Measurements from ENCODE around the gene SYNGR4. TPM values are rescaled to one million over a fixed set of nuclear protein-coding genes. Genes with fewer than 3 reads are reported as not detected.

The SYNGR4 gene
- total RNA-seq, 1 donor from 2014 or later, result not detected

DNA sequence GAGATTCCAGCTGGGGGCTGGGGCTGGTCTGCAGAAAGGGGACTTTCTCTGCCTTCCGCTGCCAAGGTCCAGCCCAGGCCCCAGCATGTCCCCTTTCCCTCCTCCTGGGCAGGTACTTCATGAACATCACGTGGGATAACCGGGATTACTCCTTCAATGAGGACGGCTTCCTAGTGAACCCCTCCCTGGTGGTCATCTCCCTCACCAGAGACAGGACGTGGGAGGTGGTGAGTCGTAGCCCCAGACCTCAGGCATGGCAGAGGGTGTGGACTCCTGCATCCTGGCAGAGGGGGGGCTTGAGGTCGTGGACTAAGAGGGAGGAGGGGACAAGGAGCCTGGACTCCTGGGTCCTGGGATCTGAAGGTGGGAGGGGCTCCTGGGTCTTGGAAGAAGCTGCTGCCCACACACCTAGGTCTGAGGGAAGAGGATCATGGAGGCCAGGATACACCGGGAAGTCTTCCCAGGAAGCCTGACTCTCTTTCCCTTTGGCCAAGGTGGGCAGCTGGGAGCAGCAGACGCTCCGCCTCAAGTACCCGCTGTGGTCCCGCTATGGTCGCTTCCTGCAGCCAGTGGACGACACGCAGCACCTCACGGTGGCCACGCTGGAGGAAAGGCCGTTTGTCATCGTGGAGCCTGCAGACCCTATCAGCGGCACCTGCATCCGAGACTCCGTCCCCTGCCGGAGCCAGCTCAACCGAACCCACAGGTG lies 49.9 kb downstream of the SYNGR4 start:
- intact Hi-C loops (cut with DNase I), result no loop called here
- TF ChIP-seq POLR2A (IDR thresholded peaks at IDR 0.05), result no peak
- TF ChIP-seq, protein P1, sequence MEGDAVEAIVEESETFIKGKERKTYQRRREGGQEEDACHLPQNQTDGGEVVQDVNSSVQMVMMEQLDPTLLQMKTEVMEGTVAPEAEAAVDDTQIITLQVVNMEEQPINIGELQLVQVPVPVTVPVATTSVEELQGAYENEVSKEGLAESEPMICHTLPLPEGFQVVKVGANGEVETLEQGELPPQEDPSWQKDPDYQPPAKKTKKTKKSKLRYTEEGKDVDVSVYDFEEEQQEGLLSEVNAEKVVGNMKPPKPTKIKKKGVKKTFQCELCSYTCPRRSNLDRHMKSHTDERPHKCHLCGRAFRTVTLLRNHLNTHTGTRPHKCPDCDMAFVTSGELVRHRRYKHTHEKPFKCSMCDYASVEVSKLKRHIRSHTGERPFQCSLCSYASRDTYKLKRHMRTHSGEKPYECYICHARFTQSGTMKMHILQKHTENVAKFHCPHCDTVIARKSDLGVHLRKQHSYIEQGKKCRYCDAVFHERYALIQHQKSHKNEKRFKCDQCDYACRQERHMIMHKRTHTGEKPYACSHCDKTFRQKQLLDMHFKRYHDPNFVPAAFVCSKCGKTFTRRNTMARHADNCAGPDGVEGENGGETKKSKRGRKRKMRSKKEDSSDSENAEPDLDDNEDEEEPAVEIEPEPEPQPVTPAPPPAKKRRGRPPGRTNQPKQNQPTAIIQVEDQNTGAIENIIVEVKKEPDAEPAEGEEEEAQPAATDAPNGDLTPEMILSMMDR (IDR thresholded peaks at IDR 0.05), result no peak
- TF ChIP-seq POLR2AphosphoS5 (IDR thresholded peaks at IDR 0.05; ENCODE audit: insufficient read depth in 1 of 2, low read depth in 1 of 2), result no peak
- no peaks in the 10 kb centered on the region for H3K27me3 ChIP-seq
- no peak overlapping the region for H3K27ac ChIP-seq
- H3K4me3 ChIP-seq, result no peak overlapping the region
- H3K9me3 ChIP-seq, result no peaks in the 10 kb centered on the region
- no peak for DNase-seq (ENCODE audit: extremely low spot score in 2 of 2)
- peaks cover 13% of the 10 kb centered on the region for H3K4me1 ChIP-seq
- H3K36me3 ChIP-seq, result no peaks in the 10 kb centered on the region

DNA sequence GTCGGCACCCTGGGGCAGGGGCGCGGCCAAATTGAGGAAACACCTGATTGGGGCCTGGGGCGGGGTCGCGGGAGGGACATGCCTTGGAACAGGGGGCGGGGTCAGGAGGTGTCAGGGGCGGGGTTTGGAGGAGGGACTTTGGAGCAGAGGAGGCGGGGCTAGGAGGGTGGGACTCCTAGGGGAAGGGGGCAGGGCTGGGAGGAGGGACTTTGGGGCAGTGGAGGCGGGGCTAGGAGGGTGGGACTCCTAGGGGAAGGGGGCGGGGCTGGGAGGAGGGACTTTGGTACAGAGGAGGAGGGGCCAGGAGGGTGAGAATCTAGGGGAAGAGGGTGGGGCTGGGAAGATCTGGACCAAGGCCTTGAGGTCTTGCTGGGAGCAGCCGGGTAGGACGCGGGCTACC lies 51.2 kb downstream of the SYNGR4 start:
- no peak for DNase-seq (ENCODE audit: extremely low spot score in 2 of 2)
- no peak for TF ChIP-seq POLR2AphosphoS5 (IDR thresholded peaks at IDR 0.05; ENCODE audit: insufficient read depth in 1 of 2, low read depth in 1 of 2)
- Histone ChIP-seq H3K4me1 (peaks cover 13% of the 10 kb centered on the region), H3K9me3 (no peaks in the 10 kb centered on the region), H3K36me3 (no peaks in the 10 kb centered on the region), H3K4me3 (peak overlapping the region in 1 of 2 donors; percentile 10), H3K27me3 (no peaks in the 10 kb centered on the region), H3K27ac (no peak overlapping the region)
- intact Hi-C loops (cut with DNase I), result no loop called here

DNA sequence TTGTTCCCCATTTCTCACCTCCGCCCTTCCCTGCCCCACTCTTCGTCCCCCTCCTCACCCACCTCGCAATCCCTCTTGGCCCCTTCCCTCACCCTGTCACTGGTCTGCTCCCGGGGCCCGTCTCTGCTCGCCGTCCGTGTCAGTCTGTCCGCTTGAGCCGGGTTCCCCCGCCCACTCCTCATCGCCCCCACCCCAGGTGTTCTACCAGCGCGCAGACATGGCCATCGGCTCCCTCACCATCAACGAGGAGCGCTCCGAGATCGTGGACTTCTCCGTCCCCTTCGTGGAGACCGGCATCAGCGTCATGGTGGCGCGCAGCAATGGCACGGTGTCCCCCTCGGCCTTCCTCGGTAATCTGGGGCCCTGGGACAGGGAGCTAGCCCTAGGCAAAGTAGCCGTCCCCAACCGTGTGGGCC lies 51.6 kb downstream of the SYNGR4 start:
- intact Hi-C loops (cut with DNase I), result no loop called here
- H3K36me3 ChIP-seq, result no peaks in the 10 kb centered on the region
- peaks cover 13% of the 10 kb centered on the region for H3K4me1 ChIP-seq
- H3K9me3 ChIP-seq, result no peaks in the 10 kb centered on the region
- H3K27me3 ChIP-seq, result no peaks in the 10 kb centered on the region
- H3K4me3 ChIP-seq, result no peak overlapping the region
- no peak for TF ChIP-seq POLR2A (IDR thresholded peaks at IDR 0.05)
- TF ChIP-seq, protein P1 (IDR thresholded peaks at IDR 0.05), result no peak
- no peak for TF ChIP-seq POLR2AphosphoS5 (IDR thresholded peaks at IDR 0.05; ENCODE audit: insufficient read depth in 1 of 2, low read depth in 1 of 2)
- H3K27ac ChIP-seq, result no peak overlapping the region
- DNase-seq (ENCODE audit: extremely low spot score in 2 of 2), result no peak

DNA sequence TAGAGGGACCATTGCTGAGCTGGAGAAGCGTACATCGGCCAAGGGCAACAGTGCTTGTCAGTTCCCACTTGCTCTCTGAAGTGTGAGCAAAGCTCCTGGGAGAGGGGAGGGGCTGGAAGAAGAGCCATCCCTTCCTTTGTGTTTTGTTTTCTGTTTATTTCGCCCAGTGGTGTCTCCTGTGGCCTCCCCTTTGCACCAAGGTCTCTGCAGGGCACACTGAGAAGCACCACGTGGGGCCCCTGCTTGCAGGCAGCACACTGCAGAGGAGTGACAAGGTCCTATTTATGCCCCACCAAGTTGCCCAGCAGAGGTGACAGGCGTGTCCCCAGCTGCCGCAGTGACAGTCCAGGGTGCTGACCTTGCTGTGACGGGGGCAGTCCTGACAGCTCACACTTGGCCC lies 53.3 kb downstream of the SYNGR4 start:
- TF ChIP-seq, protein P1 (IDR thresholded peaks at IDR 0.05), result no peak
- TF ChIP-seq POLR2AphosphoS5 (IDR thresholded peaks at IDR 0.05; ENCODE audit: insufficient read depth in 1 of 2, low read depth in 1 of 2), result no peak
- no peak for TF ChIP-seq POLR2A (IDR thresholded peaks at IDR 0.05)
- Histone ChIP-seq H3K27me3 (no peaks in the 10 kb centered on the region), H3K36me3 (no peaks in the 10 kb centered on the region), H3K4me1 (peaks cover 13% of the 10 kb centered on the region), H3K27ac (no peak overlapping the region), H3K4me3 (no peak overlapping the region), H3K9me3 (no peaks in the 10 kb centered on the region)
- DNase-seq (ENCODE audit: extremely low spot score in 2 of 2), result no peak
- intact Hi-C loops (cut with DNase I), result no loop called here

DNA sequence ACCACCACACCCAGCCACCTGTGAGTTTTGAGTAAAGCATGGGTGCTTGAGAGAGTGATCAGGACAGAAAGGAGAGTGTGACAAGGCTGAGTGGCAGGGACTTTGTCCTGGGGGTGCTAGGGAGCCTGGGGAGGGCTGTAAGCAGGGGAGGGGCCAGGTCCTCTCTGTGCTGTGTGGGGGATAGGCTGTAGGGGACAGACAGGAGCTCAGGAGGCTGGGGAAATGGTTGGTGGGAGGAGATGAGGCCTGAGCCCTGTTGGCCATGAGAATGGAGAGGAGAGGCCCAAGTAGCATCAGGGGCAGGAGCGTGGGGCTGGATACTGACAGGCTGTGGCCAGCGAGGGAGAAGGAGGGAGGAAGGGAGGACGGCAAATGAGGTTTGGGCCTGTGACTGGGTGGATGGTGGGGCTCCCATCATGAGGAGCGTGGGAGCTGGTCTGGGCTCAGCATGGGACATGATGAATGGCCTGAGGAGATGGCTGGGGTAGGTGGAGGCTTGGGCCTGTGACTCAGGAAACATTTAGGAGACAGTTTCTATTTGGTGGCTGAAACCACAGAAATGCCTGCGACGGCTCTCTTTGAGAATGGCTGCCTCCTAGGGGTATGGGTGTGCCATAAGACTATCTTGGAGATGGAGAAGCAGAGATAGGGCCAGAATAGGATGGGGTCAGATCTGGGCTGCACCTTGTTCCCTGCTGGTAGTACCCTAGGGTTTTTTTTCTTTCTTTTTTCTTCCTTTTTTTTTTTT lies 54.3 kb downstream of the SYNGR4 start:
- Histone ChIP-seq H3K36me3 (no peaks in the 10 kb centered on the region), H3K4me3 (no peak overlapping the region), H3K9me3 (no peaks in the 10 kb centered on the region), H3K27ac (no peak overlapping the region), H3K4me1 (peaks cover 13% of the 10 kb centered on the region), H3K27me3 (no peaks in the 10 kb centered on the region)
- no peak for DNase-seq (ENCODE audit: extremely low spot score in 2 of 2)
- no peak for TF ChIP-seq POLR2AphosphoS5 (IDR thresholded peaks at IDR 0.05; ENCODE audit: insufficient read depth in 1 of 2, low read depth in 1 of 2)
- TF ChIP-seq, protein P1 (IDR thresholded peaks at IDR 0.05), result no peak
- TF ChIP-seq POLR2A (IDR thresholded peaks at IDR 0.05), result no peak
- intact Hi-C loops (cut with DNase I), result no loop called here
